Measurements from ENCODE around the gene CENPM.
A peak's percentile ranks its signal among the peaks of the same experiment; 100 is the strongest.

Gene CENPM, protein sequence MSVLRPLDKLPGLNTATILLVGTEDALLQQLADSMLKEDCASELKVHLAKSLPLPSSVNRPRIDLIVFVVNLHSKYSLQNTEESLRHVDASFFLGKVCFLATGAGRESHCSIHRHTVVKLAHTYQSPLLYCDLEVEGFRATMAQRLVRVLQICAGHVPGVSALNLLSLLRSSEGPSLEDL

DNA sequence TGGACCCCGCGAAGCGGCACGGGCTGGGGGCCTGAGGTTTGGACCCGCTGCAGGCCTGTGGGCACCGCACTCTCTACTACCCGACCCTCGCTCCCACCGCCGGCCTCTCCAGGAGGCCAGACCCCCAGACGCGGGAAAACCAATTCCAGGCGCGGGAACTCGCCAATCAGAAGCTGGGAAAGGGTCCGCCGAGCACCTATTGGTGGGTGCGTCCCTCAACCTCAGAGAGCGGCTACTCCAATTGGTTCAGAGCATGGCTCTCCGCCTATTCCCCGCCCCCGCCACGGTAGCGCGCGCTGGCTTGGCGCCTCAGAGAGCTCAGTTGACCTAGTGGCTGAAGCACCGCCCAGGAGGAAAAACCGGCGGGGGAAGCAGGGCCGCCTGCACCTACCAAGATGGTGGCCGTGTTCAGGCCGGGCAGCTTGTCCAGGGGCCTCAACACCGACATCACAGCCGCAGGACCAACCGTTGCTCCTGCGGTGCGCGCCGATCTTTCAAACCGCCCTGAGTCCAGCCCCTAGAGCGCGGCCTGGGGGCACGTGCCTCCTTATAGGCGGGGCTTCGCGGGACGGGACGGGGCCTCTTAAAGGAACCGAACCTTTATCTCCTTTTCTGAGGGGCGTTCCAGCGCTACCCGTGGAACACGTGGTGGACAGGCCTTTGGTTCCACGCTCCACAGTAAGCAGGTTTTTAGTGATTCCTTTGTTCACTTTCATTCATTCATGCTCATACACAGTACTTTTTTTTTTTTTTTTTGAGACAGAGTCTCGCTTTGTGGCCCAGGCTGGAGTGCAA lies at the start of gene CENPM:
Gene CENPM (minus strand): TSS at position 524 of the 795 bp plus-strand sequence. CDS start 76 bp downstream, at position 448.
- peak; percentile 89 for DNase-seq

DNA sequence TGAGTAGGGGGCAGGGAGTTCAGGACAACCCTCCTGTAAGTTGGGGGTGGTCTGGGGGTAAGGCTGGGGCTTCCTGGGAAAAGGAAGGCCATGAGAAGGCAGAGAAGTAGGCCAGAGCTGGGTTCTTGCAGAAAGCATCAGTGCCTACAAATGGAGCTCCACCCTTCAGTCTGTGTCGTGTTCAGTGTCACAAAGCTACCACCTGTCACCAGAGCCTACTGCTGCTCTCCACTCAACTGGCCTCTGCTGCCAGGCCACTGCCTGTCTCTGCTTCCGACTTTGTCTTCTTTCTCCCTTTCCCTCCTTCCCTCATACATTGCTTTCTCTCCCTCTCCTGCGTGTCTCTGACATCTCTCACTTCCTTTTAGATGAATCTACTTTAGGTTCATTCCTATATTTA lies 48.3 kb upstream of the CENPM start:
- no peak for DNase-seq

DNA sequence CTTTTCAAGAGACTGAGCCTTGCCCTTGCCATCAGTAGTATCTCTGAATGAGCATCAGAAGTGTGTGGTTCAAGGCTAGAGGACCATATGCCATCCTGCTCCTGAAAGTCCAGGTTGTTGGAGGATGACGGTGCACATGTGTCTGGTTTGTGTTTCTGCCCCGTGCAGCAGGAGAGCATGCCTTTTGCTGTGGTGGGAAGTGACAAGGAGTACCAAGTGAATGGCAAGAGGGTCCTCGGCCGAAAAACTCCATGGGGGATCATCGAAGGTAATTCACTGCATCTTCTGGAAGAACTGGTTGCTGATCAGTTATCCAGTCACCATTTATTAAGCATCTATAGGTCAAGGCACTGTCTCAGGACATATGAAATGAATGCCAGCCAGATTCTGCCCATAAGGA lies 45.5 kb upstream of the CENPM start:
- no peak for DNase-seq

DNA sequence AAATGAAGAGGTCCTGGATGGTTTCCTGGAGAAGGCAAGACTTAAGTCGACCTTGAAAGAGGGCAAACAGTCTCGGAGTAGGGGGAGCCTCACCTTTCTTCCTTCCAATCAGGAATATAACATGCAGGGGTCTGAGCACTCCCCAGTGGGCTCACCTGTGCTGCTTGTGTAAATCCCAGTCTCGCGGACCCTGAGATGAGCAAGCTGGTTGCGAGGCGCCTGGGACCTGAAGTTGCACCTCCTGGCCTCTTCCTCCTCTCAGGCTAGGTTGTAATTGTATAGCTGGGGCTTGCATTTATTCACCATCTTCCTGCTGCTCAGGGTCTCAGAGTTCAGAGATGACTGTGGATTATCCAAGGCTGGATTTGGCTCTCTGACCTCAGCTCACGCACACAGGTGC lies 44.2 kb upstream of the CENPM start:
- no peak for DNase-seq

DNA sequence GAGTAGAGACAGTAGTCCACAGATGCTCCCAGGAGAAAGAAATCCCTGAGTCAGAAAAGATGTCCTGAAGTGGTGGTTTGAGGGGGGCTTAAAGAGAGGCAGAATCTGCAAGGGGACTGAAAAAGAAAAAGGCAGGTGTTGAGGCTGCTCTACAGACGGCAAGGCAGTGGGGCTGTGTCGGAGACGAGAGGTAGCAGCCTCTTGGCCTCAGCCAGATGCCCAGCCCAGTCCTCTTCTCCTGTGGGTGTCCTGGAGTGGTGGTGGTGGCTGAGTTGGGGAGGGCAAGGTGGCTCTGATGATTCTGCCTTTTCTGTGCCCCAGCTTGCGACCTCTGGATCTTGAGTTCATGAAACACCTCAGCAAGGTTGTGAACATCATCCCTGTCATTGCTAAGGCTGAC lies 42.3 kb upstream of the CENPM start:
- DNase-seq = no peak

DNA sequence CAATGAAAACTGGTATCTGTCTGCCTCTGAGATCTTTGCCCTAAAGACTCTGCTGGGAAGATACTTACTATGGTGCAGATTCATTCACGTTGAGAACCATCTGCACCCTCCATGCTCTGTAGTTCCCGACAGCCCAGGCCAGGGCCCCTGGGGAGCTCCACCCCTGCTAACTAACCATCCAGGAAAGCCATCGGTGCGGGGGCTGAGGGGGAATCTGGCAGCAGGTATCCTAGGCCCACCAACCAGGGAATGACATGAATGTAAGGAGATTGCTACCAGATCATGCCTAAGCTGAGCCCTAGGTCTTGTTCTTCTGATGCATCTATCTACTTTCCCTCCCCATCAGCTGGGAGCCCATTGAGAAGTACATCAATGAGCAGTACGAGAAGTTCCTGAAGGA lies 40.3 kb upstream of the CENPM start:
- no peak for DNase-seq

DNA sequence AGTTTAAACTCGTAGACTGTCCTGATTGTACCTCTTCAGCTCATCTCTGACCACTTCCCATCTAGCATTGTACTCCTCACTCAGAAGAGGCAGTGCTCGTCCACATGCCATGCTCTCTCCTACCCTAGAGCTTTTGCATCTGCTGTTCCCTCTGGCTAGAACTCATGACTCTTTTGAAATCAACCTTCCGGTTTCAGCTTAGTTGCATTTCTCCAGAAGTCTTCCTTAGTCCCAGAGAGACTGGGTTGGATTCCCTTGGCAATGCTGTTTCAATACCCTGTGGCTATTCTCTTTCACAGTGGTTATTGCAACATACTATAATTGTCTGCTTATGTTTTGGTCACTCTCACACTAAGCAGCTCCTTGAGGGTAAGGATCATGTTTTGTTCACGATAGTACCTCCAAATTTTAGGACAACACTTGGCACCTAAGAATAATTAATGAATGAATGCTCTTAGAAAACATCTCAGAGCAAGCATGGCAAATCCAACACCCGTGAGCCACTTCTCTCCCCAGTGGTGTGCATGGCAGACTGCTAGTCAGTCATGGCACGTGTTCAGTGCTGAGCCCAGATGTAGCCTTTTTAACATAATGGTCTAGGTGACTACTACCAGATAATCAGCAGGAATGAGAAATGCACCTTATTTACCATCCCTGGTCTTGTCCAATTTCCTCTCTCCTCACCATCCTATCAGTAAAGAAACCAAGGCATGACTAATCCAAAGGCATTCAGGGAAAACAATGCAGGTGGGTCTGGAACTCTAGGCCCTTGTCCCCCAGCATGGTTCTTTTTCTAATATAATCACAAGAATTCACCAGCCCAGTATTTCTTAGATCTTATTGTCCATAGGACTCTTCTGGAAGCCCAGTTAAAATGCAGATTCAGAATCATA lies 36.8 kb upstream of the CENPM start:
- no peak for DNase-seq

DNA sequence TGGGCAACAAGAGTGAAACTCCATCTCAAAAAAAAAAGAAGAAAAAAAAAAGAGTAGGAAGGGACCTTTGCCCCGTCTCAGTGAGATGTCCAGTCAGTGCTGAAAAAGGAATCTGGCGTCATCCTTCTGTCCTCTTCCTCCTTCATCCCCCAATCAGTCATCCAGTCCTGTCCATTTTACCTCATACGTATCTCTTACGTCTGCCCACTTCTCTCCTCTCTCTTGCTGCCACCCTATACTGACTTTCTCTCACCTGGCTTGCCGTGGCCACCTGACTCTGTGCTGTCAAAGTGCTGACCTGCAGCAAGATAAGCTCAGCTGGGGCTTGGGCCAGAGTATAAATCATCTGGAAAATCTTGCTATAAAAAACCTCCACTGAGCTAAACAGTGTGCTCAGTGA lies 35.9 kb upstream of the CENPM start:
- DNase-seq = no peak

DNA sequence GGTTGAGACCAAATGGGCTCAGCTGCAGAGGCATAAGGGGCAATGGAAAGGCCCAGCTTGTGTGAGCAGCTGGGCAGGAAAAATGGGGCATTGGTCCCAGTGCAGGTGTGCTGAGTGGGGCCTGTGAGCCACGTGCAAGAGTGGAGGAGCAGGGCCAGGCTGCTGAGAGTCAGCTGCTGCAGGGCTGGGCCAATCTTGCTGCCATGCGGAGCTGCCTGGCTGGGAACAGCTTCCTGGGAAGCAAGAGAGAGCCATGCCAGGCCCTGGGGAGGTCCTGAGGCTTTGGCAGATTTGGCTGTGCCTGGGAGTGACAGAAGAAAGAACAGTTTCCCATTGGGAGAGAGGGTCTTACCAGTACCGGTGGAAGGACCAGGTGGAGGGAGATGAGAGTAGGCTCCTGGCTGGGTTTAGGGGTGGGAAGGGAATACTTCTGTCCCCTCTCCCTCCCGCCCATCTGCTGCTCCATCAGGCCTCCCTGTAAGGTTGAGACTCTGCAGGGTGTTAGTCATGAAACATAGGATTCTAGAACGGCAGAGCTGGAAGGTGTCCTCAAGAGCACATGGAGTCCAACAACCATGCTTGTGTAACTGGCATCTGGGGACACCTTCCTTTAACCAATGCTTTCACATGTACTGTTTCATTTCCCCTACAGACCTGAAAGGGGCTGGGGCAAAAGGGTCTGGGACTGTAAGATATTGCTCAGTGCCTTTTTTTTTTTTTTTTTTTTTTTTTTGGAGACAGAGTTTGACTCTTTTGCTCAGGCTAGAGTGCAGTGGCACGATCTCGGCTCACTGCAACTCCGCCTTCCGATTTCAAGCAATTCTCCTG lies 32.7 kb upstream of the CENPM start:
- no peak for DNase-seq

DNA sequence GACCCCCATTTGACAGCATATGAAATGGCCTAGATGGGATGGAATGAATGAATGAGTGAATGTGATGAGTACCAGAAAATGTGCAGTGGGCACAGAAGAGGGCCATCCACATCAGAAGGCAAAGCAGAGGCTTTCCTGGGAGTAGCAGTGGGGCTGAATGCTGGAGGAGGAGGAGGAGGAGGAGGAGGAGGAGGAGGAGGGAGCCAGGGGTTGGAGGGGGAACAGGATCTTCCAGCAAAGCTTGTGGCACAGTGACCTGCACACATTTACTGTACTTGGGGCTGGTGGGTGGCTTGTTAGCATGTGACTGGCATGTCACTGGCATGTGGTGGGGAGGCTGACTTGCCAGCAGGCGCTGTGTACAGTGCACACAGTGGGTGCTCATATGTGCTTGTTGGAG lies 31.8 kb upstream of the CENPM start:
- DNase-seq = no peak

DNA sequence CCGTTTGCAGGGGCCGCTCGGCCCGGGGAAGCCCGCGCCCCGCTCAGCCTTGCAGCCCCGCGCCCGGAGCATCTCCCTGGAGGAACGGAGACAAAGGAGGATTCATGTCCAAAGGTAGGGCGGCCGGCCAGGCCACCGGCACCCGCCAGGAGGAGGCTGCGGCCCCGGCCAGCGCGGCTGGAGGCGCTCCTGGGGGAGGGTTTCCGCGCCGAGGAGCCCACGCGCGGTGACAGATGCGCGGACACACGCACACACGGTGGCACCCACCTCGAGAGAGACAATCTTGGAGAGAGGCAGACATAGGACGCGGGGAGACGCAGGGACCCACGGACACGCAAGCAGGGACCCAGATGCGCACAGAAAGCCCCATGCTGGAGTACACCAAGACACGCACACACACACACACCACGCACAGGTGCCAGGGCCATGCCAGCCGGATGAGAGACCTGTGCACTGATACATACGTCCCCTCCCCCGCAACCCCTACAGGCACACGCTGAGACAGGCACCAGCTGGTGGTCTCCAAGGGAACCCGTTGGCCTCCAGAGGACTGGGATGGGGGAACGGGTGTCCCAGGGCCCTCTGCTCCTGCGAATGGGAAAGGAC lies 30.1 kb upstream of the CENPM start:
- DNase-seq = no peak

DNA sequence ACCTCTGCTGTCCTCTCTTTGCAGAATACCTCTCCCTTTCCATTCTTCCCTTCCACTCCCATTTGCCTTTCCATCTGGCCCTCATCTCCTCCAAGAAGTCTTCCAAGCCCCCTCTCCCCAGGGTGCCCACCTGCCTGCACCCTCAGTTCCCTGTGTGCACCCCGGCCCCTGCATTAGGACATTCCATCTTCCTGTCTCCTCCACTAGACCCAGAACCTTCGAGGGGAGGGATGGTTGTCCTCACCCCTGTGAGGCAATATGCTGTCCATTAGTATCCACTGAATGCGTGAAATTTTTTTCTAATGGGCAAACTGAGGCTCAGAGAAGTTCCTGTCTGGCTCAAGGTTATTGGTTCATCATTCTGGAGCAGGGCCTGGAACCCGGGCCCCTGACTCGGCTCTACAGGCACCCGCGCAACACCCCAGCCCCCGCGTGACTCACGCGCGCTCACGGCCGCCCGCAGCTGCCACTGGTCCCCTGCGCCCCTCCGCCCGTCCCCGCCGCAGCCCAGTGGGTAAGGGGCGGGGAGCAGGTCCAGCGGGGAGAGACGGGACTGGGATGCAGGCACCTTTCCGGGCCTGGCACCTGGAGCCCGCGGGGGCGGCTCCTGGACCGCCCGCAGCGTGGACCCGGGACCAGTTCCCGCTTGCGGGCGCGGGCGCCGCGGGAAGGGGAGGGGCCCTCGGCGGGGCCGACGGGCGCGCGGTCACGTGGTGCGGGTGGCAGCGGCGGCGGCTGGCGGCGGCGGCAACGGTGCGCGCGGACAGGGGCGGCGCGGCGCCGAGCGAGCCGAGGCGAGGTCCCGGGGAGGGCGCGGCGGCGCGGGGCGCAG lies 29.3 kb upstream of the CENPM start:
- no peak for DNase-seq

DNA sequence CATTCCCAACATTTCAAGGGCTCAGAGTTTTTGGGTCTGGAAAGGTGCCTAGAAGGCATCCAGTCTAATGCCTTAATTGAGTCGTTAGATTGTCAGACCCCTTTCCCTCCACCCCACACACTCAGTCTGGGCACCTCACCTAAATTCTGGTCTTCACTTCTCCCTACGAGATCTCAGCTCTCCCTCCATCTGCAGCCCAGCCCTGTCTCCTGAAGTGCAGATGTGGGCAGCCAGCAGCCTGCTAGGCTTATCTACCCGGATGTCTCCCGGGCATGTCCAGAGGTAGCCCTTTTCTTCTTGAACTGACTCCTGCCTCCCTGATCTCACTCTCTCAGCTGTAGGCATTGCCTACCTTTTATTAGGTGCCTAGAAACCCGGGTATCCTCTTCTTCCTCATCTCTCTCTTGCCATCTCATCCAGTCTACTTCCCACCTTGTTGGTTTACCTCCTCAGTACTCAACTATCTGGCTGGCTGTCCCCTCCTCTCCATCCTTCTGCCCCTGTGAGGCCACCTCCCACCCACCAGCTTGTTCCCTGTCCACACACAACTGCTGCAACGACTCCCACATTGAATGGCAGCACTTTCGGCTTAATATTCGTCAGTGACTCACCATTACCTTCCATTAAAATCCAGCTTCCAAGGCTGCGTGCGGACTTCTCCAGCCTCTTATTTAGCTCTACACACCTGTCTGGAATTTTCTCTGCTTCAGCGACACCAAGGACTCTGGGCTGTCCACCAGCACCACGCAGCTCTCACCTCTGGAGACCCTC lies 28.5 kb upstream of the CENPM start:
- DNase-seq = no peak

DNA sequence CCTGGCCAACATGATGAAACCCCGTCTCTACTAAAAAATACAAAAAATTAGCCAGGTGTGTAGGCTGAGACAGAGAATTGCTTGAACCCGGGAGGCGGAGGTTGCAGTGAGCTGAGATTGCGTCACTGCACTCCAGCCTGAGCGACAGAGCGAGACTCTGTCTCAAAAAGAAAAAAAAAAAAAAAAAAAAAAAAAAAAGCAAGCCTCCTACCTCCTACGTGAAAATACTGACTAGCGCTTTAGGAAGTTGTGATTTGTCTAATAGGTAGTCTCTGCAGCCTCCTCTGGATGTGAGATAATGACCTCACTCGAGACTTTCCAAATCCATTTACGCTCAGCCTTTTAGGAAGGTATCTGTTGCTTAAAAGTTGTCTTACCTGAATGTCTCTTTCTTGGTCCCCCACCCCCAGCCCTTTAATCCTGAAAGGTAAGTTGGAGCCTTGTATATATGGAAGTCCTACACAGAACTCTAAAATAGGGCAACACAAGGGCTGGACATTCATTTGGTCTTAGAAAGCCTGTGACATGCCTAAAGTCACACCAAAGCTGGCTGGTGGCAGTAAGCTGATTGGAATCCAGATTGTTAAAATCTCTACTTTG lies 27.8 kb upstream of the CENPM start:
- DNase-seq = no peak

DNA sequence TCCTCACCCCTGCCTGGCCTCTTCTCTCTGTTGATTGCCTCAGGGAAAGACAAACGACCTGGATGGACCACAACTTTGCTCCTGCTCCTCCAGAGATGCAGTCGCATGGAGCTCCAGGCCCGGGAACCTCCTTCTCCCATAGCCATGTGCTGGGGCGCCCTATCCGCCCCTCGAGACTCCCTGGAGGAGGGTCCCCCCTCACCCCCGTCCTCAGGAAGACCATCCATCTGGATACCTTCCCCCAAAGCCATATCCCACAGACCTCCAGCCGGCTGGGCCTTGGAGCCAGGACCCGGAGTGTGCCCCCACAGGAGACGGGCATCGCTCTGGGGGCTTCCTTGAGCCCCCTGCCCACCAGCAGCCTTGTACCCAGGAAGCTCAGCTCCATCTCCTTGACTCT lies 24.5 kb upstream of the CENPM start:
- no peak for DNase-seq

DNA sequence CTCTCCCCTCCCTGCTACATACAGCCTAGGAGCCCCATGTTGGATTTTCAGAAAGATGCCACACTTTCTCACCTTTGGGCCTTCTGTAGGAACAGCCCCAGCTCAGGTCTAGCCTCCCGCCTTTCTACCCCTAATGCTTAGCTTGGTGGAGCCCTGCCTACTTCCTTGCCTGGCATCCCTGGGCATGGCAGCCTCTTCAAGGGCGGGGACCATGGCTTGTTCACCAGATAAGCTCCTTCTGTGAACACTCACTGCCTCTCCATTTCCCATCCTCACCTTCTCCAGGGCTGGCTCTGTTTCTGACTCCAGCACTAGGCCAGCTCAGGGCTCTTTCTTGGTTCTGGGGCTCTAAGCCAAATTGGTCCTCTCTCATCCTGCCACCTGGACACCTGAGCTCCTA lies 23.6 kb upstream of the CENPM start:
- no peak for DNase-seq

DNA sequence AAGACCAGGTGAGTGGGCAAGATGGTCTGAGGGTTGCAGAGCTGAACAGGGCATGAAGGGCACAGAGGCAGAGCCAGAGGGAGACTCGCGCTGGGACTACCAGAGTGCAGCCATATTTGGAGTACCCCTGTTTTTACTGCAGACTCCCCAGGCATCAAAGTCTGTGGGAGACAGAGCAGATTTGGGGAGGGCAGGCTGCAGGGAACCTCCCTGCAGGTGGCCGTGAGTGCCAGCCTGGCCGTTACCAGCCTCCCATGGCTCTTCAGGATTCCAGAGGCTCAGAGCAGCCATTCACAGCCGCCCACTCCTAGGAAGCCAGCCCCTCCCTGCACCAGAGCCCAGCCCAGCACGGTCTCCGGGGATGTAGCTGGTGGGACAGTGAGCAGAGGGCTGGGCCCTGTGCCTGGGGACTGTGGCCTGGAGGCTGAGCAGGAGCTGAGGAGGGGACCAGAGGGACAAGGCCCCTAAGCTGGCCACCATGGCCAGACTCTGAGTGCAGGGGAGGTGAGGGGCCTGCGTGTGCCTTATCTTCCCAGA lies 22.2 kb upstream of the CENPM start, which contains the start of gene SEPTIN3:
Gene SEPTIN3 (plus strand): TSS at position 334 of the 537 bp plus-strand sequence. CDS start 2,050 bp downstream, outside the sequence.
- DNase-seq = no peak

DNA sequence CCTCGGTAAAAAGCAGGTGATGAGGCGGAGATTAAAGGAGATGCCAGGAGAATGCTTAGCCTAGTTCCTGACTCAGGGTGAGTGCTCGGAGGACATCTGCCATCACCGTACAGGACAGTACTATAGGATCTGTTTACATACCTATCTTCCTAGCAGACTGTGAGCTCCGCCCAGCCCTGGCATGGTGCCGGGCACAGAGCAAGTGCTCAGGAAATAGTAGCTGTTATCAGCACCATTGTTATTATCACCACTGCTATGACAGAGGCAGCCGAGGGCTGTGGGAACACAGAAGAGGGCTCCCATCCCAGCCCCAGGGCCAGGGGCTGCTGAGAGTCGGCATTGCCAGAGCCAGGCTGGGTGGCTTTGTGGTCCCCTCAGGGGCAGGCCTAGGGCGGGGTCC lies 21.6 kb upstream of the CENPM start:
- DNase-seq = no peak

DNA sequence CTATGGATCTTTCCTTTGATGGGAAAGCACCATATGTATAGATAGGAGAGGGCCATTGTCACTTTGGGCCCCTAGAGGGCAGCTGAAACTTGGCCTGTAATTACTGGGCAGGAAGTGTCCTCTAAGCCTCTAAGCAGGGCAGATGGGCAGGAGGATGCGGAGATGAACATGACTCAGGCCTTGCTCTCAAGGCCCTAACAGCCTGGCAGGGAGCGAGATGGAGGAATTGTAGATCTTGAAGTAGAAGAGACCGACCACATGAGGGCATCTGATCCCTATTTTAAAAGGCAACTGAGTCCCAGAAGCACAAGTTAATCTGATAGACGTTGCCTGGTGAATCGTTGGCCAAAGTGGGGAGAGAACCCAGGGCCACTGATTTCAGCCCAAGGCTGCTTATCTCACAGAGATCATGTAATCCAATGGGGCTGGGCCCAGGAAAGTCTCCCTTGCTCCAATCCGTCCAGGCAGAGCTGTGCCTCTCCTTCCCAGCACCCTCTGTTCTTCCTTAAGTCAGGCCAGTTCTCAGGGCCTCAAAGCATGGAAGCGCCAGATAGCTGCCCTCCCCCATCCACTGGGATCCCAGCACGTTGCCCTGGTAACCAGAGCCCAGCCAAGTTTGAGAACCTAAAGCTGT lies 19.8 kb upstream of the CENPM start:
- peak; percentile 62 for DNase-seq
